CD1c-positive myeloid dendritic cell (primary cell): ENCODE results near the gene HHAT.
A peak's percentile ranks its signal among the peaks of the same experiment; 100 is the strongest.

Experiments used
- DNase-seq: peaks from one replicate; pipeline ENCODE4 v3.0.0-alpha.2; 2016; ENCODE audit errors: extremely low spot score

HHAT gene

GRCh38 chr1:210359255-210359654, 30.6 kb downstream of the HHAT start:
- no peak for DNase-seq

GRCh38 chr1:210360852-210361477, 32.3 kb downstream of the HHAT start:
- no peak for DNase-seq

GRCh38 chr1:210361665-210362064, 33.0 kb downstream of the HHAT start:
- DNase-seq, result no peak

- no peak for DNase-seq
These were observed 33.8 kb downstream of the HHAT start for GRCh38 chr1:210362526-210362925.

GRCh38 chr1:210363119-210363518, 34.4 kb downstream of the HHAT start:
- DNase-seq, result no peak

GRCh38 chr1:210364479-210364878, 35.8 kb downstream of the HHAT start:
- no peak for DNase-seq

GRCh38 chr1:210366767-210367166, 38.1 kb downstream of the HHAT start:
- no peak for DNase-seq

- no peak for DNase-seq
These were observed 38.9 kb downstream of the HHAT start for GRCh38 chr1:210367566-210367965.

- no peak for DNase-seq
These were observed 40.7 kb downstream of the HHAT start for GRCh38 chr1:210369425-210369824.

- DNase-seq, result no peak
These were observed 43.2 kb downstream of the HHAT start for GRCh38 chr1:210371916-210372315.

- no peak for DNase-seq
These were observed 43.8 kb downstream of the HHAT start for GRCh38 chr1:210372491-210372890.

- peak; percentile 2 for DNase-seq
These were observed 44.4 kb downstream of the HHAT start for GRCh38 chr1:210372931-210373627.

- no peak for DNase-seq
These were observed 44.9 kb downstream of the HHAT start for GRCh38 chr1:210373628-210373877.

- DNase-seq, result peak; percentile 69
These were observed 45.3 kb downstream of the HHAT start for GRCh38 chr1:210373878-210374599.

- DNase-seq, result no peak
These were observed 45.9 kb downstream of the HHAT start for GRCh38 chr1:210374600-210374953.

GRCh38 chr1:210376836-210377372, 48.2 kb downstream of the HHAT start:
- no peak for DNase-seq

GRCh38 chr1:210377731-210378333, 49.1 kb downstream of the HHAT start:
- DNase-seq, result no peak

- no peak for DNase-seq
These were observed 50.0 kb downstream of the HHAT start for GRCh38 chr1:210378736-210379135.

GRCh38 chr1:210381934-210382333, 53.2 kb downstream of the HHAT start:
- no peak for DNase-seq

GRCh38 chr1:210384625-210385024, 55.9 kb downstream of the HHAT start:
- no peak for DNase-seq

- no peak for DNase-seq
These were observed 56.5 kb downstream of the HHAT start for GRCh38 chr1:210385228-210385627.

GRCh38 chr1:210394281-210394821, 65.6 kb downstream of the HHAT start:
- no peak for DNase-seq
